HG03064 (cell line): ENCODE results near the gene PSAPL1.

Source experiments
- ATAC-seq: cut with Tn5 transposase; IDR thresholded peaks from one replicate; pipeline ENCODE4 v1.9.1; 2021; ENCODE audit warnings: low read depth; ENCODE audit not compliant: unreplicated experiment

Gene PSAPL1

DNA sequence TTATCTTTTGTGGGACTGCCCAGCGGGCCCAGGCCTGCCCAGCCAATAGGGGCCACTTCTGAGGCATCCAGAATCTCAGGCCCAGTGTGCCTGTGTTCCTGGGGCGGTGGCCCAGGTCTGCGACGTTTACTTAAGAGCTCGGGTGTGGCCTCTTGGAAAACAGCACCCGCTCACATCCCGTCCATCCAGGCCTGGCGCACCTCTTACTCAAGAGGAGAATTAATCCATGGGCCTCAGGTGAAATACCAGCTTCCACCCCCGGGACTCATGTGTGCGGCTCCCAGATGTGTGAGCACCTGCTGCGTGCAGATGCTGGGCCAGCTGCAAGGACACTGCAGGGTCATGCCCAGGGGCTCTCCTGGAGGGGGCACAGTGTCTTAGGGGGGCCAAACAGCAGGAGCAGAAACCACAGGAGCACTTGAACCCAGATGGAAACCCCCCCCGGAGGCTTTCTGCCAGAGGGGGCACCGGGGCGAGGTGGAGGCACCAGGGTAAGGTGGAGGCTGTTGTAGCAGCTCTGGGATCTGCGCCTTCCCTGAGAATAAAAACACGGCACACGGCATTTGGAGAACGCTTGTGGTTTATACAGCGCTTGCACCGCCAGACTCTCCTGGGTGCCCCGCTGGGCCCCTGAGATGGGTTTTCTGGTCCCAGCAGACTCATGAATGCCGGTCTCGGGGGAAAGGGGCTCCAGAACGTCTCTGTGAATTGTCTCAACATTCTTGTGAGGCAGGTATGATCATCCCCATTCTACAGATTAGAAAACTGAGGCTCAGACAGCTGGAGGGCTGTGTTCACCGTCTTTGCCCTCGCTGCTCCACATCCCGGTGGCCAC, 2.8 kb downstream of the PSAPL1 start:
- no peak for ATAC-seq

DNA sequence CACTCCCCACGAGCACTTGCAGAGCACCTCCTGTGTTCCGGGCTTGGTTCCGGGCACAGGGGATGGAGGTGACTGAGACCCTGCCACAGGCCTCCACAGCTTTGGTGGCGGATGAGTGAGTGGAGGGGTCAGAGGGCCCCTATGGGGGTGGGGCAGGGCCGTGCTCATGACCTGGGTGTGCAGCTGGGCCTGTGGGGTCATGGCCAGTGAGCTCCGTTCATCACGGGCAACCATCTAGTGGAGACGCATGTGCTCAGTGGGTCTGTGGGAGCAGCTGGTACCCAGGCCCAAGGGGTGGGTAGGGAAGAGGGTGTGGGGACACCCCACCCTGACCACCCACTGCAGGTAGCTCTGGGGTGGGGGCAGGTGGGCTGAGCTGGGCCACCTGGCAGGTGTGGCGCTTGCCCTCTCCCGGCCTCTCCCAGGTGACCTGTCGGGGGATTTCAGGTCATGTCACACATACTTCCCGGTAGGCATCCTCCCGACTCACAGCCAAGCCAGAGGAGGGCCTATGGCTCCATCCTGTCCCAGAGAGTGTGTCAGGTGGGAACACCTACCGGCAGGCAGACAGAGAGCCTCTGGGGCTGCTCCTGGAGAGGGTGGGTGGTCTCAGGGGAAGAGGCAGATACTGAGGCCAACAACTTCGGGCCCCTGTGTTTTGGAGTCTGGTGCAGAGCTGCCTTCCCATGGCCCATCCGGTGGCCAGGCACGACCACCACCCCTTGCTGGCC, 3.6 kb downstream of the PSAPL1 start:
- no peak for ATAC-seq

DNA sequence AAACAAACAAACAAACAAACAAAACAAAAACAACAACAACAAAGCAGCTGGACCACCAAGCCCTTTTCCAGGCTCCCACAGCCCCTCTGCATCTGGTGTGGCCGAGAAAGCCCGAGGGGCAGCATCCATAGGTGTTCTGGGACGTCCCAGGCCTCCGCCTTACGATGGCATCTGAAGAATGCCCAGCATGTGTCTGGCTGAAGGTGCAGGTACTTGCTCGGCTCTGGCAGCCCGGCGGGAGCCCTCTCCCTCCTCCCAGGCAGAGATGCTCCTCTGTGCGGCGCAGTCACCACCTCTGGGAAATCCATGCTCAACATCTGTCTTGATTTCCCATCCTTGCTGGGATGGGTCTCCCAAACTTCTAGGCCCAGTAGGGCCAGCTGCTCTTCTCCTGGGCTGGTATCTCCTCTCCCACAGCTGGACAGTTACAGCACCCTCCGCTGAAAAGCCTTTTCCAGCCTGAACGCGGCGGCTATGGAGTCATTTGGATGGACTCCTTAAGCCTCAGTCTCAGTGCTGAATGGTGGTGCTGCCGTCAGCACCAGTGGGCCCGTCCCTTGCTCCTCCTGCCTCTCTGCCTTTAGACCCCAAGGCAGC, 4.3 kb downstream of the PSAPL1 start:
- ATAC-seq, result no peak

DNA sequence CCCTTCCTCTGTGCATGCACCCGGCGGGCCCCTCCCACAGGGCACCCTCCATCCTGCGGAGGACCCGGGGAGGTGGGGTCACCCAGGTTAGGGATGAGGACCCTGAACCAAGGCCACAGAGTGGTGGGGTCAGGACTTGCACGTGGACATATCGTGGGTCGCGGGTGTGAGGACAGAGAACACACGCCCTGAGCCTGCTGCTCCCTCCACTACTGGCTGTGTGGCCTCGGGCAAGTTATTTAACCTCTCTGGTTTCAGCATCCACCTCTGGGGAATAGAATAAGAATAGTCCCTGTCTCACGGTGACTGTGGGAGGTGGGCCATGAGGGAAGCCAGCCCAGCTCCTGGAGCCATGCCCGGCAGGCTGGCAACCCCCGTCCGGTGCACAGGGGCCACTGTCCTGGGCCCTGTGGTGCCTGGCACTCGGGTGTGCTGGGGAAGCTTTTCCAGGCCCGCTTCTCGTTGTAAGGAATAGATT, 5.1 kb downstream of the PSAPL1 start:
- no peak for ATAC-seq

DNA sequence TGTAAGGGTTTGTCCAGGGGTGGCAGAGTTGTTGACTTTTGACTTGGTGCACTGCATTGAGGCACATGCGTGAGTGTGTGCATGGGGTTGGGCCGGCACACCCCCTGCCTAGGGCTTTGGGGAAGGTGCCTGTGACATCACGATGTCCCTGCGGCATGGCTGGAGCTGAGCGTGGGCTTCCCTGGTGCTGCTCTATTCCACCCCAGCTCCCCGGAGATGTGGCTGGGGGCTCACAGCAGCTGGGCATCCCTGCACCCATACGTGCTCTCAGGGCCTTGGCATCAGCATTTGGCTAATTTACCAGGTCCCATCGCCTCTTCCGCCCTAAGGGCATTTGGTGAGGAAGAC, 5.7 kb downstream of the PSAPL1 start:
- ATAC-seq, result no peak

DNA sequence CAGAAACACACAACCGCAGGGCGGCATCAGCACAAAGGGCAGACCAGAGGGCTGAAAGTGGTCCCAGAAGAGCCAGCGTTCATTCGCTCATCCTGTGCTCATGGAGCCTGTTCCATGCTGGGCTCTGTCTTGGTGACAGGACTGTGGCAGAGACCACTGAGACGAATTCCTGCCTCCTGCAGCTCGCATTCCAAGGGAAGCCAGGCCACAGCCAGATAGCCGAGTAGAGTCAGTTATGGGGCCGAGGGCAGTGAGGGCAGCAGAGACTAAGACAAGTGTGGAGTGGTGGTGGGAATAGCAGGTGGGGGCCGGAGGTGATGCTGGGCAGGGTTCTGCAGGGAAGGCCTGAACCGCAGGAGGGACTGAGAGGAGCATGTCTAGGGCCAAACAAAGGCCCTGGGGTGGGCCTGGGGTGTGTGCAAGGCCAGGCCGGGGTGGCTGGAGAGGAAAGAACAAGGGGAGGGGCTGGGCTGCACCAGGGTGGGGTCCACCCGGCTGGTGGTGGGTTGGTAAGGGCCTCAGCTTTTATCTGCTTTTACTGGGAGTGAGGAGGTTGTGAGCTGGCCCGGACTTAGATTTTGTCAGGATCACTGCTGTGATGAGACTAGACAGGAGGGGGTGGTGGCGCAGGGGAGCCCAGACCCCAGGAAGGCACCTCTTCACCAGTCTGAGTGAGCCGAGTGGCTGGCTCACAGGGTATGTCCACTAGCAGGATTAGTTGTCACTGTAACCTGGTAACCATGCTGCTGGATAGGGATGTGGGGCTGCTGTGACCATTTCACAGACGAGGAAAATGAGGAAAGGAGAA, 6.3 kb downstream of the PSAPL1 start:
- no peak for ATAC-seq

DNA sequence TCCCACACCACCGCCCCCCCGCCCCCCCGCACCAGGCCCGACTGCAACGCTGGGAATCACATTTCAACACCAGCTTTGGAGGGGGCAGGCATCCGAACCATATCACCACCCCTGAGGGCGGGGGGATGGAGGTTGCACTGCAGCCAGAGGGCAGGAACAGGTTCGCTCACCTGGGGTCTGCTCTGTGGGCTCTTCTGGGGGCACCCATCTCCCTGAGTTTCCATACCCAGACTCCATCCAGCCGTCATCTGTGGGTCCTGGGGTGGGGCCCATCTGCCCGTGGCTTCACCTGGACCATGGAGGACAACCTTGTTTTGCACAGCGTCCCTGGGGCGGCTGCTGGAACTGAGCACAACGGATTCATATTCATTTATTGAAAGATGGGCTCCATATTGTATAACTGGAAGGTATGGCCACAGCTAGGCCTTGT, 6.9 kb downstream of the PSAPL1 start:
- ATAC-seq, result no peak

DNA sequence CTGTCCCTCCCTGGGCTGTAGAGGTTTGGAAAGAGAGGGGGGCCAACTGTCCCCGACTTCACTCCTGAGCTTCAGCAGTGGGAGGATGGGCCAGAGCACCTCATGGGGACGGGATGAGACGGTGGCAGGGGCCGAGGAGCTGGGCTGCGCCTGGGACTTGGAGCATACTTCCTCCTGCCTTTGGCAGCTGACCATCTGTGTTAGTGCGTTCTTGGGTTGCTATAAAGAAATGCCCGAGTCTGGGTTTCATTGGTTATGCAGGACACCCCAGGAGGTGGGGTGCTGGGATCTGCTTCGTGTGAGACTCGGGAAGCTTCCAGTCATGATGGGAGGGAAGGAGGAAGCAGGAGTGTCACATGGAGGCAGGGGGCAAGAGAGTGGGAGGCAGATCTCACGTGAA, 7.4 kb downstream of the PSAPL1 start:
- no peak for ATAC-seq

DNA sequence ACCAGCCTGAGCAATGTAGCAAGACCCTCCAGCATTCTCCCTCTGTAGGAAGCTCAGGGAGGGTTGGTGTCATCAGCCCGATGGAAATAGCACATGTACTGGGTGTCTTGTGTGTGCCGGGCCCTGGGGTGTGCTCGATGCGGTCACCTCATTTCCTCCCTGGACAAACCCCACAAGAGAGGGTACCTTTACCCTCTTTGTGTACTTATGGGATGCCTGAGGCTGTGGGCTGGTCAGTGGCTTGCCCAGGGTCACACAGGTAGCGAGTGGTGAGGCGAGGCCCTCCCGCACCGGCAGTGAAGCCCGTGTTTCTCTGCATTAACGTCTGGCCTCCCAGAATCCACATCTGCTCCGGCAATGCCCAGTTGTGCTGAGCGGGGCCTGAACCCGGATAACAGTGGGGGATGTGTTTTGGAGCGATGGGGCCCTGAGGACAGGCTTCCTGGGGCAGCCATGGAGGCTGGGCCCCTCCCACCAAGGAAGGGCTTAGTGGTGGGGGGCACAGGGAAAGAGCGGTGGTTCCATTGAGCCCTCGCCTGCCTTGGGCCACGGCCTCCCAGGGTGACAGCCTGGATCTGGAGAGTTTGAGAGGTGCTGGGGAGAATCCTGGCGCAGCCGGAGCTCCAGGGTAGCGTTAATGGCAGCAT, 8.1 kb downstream of the PSAPL1 start:
- ATAC-seq, result no peak

DNA sequence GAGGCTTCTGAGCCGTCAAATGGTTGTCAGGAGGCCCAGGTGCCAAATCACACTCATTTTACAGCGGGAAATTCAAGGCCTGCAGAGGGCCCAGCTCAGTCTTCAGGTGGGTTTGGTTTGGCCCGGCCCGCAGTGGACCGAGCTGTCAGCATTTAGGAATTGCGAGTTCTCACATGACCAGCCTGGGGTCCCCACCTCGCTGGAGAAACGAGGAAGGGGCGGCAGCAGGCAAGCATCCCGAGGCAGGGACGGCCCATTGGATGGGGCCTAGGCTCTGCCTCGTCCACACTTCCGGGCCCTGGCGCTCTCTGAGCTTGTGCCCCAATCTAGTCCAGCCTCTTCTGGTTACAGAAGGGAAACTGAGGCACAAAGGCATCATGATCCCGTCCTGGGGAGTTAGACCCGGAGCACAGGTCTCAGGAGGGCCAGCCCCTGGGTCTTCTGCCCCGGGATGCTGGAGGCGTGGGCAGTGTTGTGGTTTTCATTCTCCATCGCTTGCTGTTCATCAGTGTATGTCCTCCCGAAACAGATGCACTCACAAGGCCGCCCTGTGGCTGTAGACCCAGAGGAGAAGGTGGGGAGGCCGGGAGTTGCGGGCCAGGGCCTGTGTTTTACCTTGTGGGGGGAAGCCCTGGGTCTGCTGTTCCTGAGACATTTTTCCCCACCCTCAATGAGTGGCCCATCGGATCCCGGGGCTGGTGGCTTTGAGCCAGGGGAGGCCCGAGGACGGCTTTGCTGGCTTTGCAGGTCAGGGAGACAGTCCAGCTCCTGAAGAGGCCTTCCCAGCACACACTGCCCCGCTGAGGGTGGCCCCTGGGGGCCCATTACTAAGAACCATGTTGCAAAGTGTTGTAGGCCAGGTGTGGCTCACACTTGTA, 8.9 kb downstream of the PSAPL1 start:
- ATAC-seq, result no peak

DNA sequence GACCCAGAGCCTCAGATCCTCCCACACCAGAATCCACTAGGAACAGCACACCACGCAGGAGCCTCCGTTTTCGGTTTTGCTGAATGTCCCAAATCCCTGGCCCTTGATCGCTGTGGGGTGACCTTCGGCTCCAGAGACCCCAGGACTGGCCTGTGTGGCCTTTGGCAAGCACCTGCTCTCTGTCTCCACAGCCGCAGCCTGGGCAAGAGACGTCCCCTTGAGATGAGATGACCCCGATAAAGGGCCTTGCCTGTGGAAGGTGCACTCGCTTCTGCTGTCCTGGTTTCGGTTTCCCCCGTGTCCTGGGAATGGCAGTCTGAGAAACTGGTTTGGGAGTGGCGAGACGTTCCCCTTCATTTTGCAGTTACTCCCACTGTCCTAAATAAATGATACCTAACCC, 9.6 kb downstream of the PSAPL1 start:
- no peak for ATAC-seq

DNA sequence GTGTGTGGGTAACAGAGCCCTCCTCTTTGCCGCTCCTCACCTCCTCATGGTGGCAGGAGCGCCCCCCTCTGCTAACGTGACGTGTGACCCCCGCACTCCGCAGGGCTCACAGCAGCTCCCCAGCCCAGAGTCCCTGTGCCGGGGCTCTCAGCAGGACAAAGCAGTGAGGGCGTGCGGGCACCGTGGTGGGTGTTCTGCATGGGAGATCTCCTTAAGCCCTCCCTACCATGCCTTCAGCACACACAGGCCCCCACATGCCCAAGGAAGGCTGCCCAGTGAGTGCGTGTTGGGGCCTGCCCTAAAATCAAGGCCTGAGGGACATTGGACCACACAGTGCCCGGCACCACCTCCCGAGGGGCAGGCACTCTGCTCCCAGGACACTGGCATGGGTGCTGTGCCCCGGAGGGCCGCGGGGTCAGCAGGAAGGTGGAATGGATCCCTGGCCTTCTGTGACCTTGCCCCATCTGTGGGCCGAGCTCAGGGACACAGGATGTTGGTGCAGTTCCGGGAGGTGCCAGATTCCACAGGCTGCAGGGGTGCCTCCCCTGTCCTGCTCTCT, 10.1 kb downstream of the PSAPL1 start:
- no peak for ATAC-seq

DNA sequence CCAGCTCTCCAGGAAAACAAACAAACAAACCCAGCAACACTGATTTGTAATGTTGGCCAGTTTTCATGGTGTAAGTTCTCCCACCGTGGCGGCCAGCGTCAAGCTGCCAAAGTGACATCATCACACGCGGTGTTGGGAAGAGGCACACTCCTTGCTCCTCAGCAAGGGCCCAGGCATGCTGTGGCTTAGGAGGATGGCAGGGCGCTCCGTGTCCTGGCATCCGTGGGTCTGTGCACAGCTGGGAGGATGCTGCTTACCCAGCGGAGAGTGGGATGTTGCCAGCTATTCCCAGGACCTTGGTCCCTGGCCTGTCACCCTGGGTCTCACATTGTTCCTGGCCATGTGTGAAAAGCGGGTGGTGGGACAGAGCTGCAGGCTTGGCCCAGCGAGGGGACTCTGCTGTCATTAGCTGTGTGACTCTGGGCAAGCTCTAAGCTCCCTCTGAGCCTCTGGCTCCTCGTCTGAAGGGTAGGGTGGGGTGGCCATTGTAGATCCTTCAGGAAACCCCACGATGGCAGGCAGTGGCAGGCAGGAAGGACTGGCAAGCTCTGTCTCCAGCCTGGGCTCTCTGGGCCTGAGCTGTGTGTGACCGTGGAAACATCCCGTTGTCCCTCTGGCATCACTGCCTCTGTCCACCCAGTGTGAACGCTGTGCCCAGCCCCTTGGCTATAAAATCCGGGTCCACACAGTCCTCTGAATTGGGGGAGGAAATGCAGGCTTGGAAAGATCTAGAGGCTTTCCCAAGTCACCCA, 10.8 kb downstream of the PSAPL1 start:
- ATAC-seq, result no peak

DNA sequence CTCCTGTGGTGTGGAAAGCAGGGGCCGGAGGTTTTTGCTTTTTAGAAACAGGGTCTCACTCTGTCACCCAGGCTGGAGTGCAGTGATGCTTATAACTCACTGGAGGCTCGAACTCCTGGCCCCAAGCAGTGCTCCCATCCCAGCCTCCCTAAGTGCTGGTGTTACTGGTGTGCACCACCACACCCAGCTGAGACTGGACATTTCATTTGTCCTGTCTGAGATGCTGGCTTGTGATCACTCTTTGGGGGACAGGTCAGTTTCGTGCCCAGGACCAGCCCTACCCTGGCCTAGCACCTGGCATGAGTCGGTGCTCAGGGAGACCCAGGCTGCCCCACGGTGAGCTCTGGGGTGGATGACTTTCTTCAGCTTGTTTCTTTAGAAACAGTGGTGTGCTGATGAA, 11.3 kb downstream of the PSAPL1 start:
- ATAC-seq, result no peak

DNA sequence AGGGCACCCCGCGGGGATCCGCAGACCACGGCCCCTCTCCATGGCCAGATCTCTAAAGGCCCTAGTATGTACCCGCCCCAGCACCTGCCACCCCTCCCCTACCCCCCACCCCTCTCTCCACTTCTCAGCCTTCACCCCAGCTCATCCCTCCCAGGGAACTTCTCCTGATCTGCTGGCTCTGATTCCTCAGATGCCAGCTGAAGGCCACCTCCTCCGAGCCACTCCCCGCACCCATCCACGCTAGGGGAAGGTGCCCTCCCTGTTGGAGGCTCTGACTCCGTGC, 11.9 kb downstream of the PSAPL1 start:
- no peak for ATAC-seq

DNA sequence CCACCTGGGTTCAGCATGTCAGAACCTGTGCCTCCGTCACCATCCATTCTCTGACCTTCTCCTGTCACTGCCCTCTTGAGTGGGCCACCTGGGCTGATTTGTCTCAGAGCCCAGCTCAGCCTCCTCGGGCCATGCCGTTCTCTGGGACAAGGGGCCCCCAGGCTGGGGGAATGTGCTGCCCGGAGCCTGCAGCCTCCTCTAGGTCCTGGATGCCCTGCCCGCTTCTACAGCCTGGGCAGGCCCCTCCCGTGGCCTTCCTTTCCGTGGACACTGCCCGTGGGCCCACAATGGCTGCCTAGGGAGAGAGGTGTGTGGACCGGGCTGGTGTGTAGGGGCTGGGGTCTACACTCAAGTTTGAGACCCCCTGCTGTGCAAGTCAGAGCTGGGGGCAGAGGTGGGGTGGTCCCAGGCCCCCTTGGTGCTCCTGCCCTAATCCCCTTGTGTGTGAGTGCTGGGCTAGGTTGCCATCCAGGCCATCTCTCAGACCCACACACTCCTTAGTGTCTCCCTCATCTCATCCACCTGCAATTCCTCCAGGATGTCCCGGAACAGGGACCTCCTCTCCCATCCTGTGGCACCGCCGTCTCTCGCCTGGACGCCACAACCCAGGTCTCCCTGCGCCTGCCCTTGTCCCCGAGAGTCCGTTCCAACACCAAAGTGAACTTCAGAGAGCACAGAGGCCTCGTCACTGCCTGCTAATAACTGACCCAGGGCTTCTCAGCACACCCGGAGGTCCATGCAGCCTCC, 12.4 kb downstream of the PSAPL1 start:
- no peak for ATAC-seq

DNA sequence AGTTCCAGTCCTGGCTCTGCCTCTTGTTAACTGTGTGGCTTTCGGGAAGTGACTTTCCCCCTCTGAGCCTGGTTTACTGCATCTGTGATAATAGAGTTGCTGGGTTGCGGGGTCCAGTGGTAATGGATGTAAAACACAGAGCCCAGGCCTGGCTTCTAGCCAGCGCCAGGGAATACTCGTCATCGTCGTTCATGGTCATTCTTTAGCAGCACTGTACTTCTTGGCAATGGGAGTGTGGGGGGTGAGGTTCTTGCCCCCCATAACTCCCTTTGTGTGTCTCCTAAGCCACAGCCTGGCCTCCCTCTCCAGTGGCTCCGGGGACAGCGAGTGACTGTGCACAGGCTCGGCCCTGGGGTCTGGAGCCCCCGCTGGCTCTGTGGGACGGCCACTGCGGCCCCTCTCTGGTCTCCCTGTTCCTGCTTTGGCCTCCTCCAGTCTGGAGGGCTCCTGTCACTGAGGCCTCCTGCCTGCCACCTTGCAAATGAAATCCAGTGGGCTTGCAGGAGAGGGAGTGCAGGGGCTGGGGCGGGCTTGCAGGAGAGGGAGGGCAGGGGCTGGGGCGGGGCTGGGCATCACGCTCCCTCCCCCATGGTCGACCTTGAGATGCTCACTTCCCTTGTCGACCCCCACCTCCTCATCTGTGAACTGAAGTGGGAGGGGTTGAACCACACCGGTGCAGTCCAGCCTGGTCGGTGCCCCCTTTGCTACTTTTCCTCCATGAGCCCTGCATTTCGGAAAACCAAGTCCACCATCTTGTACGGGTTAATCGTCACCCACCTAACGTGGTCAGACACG, 13.2 kb downstream of the PSAPL1 start:
- no peak for ATAC-seq
